PFSK-1 (cell line): ENCODE measurements around the gene FOS.

ENCODE experiments used
- FOXP2 ChIP-seq: optimal IDR thresholded peaks from 2 replicates; pipeline ENCODE3; 2011; ENCODE audit warnings: borderline replicate concordance, control low read depth, inconsistent platforms; ENCODE audit not compliant: insufficient read depth; ENCODE audit errors: extremely low read length, extremely low read depth
- POLR2AphosphoS5 ChIP-seq: IDR thresholded peaks from 2 replicates; pipeline ENCODE4 v1.6.1; 2012; ENCODE audit warnings: low read depth, mild to moderate bottlenecking, control low read depth, low read length, moderate library complexity
- TAF1 ChIP-seq: IDR thresholded peaks from 2 replicates; pipeline ENCODE4 v1.6.1; 2012; ENCODE audit warnings: low read length, control low read depth, borderline replicate concordance; ENCODE audit not compliant: insufficient read depth
- TF ChIP-seq, protein P1 (sequence below), 2 experiments: IDR thresholded peaks; 2 replicates each; pipeline versions ENCODE4 v1.6.1 to v1.8.0; 2011 to 2012; ENCODE audit warnings: low read depth in 2 of 2, low read length in 2 of 2, control low read depth in 1 of 2, inconsistent platforms in 1 of 2, mild to moderate bottlenecking in 1 of 2, moderate library complexity in 1 of 2; ENCODE audit not compliant: insufficient read depth in 1 of 2

GRCh38 chr14:75299059-75299458, 20.4 kb downstream of the FOS start:
- TF ChIP-seq POLR2AphosphoS5 (no peak), FOXP2 (no peak), TAF1 (no peak)
- TF ChIP-seq, protein P1, sequence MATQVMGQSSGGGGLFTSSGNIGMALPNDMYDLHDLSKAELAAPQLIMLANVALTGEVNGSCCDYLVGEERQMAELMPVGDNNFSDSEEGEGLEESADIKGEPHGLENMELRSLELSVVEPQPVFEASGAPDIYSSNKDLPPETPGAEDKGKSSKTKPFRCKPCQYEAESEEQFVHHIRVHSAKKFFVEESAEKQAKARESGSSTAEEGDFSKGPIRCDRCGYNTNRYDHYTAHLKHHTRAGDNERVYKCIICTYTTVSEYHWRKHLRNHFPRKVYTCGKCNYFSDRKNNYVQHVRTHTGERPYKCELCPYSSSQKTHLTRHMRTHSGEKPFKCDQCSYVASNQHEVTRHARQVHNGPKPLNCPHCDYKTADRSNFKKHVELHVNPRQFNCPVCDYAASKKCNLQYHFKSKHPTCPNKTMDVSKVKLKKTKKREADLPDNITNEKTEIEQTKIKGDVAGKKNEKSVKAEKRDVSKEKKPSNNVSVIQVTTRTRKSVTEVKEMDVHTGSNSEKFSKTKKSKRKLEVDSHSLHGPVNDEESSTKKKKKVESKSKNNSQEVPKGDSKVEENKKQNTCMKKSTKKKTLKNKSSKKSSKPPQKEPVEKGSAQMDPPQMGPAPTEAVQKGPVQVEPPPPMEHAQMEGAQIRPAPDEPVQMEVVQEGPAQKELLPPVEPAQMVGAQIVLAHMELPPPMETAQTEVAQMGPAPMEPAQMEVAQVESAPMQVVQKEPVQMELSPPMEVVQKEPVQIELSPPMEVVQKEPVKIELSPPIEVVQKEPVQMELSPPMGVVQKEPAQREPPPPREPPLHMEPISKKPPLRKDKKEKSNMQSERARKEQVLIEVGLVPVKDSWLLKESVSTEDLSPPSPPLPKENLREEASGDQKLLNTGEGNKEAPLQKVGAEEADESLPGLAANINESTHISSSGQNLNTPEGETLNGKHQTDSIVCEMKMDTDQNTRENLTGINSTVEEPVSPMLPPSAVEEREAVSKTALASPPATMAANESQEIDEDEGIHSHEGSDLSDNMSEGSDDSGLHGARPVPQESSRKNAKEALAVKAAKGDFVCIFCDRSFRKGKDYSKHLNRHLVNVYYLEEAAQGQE (IDR thresholded peaks at IDR 0.05; ENCODE audit: insufficient read depth in 1 of 2, low read depth in 2 of 2, low read length in 2 of 2): no peak
